ENCODE measurements around the gene UBC.

The UBC gene

GRCh38 chr12:124864326-124864752 lies 50.1 kb downstream of the UBC start:
- no peak for DNase-seq (ENCODE audit: low spot score)

- DNase-seq (ENCODE audit: low spot score): peak; percentile 68
Measured at GRCh38 chr12:124863416-124864325, 50.8 kb downstream of the UBC start, which contains the start of gene SCARB1. Gene SCARB1, minus strand, starts transcription at chr12:124863864. Its CDS starts 144 bp downstream, at chr12:124863720.

- peak; percentile 75 for DNase-seq (ENCODE audit: low spot score)
Measured at GRCh38 chr12:124862768-124863415, 51.6 kb downstream of the UBC start.

- DNase-seq (ENCODE audit: low spot score): peak; percentile 56
Measured at GRCh38 chr12:124861898-124862676, 52.4 kb downstream of the UBC start.
